Body of pancreas (tissue), 4 donors: ENCODE measurements around the gene CHRNG. TPM values are rescaled to one million over a fixed set of nuclear protein-coding genes. Genes with fewer than 3 reads are reported as not detected.

ENCODE experiments used
- ATAC-seq: fragments of 150-250 bp; one replicate; pipeline ENCODE4 v1.9.1; 2016
- DNase-seq, 4 donors: peaks; one replicate each; pipeline ENCODE4 v3.0.0-alpha.2; 2019
- H3K27ac ChIP-seq, 4 donors: fragments of 200-600 bp; sonication (generic); 1 replicate in 3 of 4; 2 replicates in 1 of 4; pipeline versions ENCODE4 v1.5.1 to v1.6.1; 2016 to 2019; ENCODE audit warnings: mild to moderate bottlenecking in 1 of 4, mixed read lengths in 1 of 4, moderate library complexity in 1 of 4
- H3K27me3 ChIP-seq, 2 donors: fragments of 200-600 bp; sonication (generic); one replicate each; pipeline ENCODE4 v1.6.0; 2016; ENCODE audit warnings: mild to moderate bottlenecking in 1 of 2
- H3K36me3 ChIP-seq, 2 donors: fragments of 200-600 bp; sonication (generic); replicated peaks in 1 of 2; 2 replicates each; pipeline ENCODE4 v1.5.1; 2016; ENCODE audit warnings: low read depth in 2 of 2; ENCODE audit not compliant: insufficient read depth in 1 of 2
- H3K4me1 ChIP-seq: fragments of 200-600 bp; sonication (generic); one replicate; pipeline ENCODE4 v1.6.0; 2016
- H3K4me3 ChIP-seq, 2 donors: fragments of 200-600 bp; sonication (generic); 1 replicate in 1 of 2; 2 replicates in 1 of 2; pipeline ENCODE4 v1.5.1; 2016 to 2019
- H3K9me3 ChIP-seq, 3 donors: fragments of 200-600 bp; sonication (generic); 1 replicate in 2 of 3; 2 replicates in 1 of 3; pipeline ENCODE4 v1.5.1; 2016
- POLR2A ChIP-seq, 3 donors: fragments of 450-650 bp; IDR thresholded peaks; one replicate each; pipeline ENCODE4 v1.6.1; 2016; ENCODE audit warnings: antibody characterized with exemption in 3 of 3, mild to moderate bottlenecking in 2 of 3
- WGBS, 2 donors: methylation state at CpG; one replicate each; pipeline ENCODE4 v1.1.5; 2017; 5-methylcytosine and 5-hydroxymethylcytosine counted together
- intact Hi-C: fragments of 100-400 bp; cut with DNase I; formaldehyde crosslinking; loops from one replicate; pipeline ENCODE4 v1.15.1; 2023
- total RNA-seq, 2 donors: library from RNA; depleted of rRNA; stranded (reverse); fragments of >200 nt; gene quantifications; one replicate each; pipeline ENCODE4 v1.1.0, GENCODE V29; 2016
- TF ChIP-seq, protein P1 (sequence below), 7 experiments: fragments of 450-650 bp in 4 of 7; fragments of 200-600 bp in 3 of 7; sonication (generic) in 3 of 7; IDR thresholded peaks; one replicate each; pipeline ENCODE4 v1.5.1; 2016 to 2019; ENCODE audit warnings: antibody characterized with exemption in 7 of 7

Gene CHRNG
- total RNA-seq, 2 donors from 2014 or later = not detected

DNA sequence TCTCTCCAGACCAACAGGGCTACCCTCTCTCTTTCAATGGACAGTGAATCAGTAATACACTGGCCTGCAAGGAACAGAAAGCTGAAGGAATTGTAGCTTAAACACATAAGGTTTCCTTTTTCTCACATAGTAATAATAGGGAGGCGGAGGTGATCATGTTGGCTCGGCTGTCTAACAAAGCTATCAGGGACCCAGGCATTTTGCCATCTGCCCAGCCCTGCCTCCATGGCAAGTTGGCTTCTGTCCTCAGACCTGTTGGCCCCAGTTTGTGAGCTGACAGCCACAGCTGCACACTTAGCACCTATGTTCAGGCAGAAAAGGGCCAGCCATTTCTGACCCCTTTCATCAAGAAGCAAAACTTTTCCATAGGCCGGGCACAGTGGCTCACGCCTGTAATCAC, 2.0 kb upstream of the CHRNG start:
- TF ChIP-seq, protein P1, sequence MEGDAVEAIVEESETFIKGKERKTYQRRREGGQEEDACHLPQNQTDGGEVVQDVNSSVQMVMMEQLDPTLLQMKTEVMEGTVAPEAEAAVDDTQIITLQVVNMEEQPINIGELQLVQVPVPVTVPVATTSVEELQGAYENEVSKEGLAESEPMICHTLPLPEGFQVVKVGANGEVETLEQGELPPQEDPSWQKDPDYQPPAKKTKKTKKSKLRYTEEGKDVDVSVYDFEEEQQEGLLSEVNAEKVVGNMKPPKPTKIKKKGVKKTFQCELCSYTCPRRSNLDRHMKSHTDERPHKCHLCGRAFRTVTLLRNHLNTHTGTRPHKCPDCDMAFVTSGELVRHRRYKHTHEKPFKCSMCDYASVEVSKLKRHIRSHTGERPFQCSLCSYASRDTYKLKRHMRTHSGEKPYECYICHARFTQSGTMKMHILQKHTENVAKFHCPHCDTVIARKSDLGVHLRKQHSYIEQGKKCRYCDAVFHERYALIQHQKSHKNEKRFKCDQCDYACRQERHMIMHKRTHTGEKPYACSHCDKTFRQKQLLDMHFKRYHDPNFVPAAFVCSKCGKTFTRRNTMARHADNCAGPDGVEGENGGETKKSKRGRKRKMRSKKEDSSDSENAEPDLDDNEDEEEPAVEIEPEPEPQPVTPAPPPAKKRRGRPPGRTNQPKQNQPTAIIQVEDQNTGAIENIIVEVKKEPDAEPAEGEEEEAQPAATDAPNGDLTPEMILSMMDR (IDR thresholded peaks at IDR 0.05) = no peak
- TF ChIP-seq POLR2A (IDR thresholded peaks at IDR 0.05) = no peak
- Histone ChIP-seq H3K27me3 (no peaks in the 10 kb centered on the region), H3K27ac (peak overlapping the region in 2 of 4 donors; percentile 20 to 23), H3K9me3 (no peaks in the 10 kb centered on the region), H3K4me1 (peaks cover 10% of the 10 kb centered on the region), H3K36me3 (no peaks in the 10 kb centered on the region), H3K4me3 (no peak overlapping the region)
- ATAC-seq (peak; percentile 84), DNase-seq (peak; percentile 84 to 94 (median 89))
- 27 to 45% methylated on average over 4 of the region's 4 CpGs for WGBS, 2 donors
- intact Hi-C loops = no loop called here

DNA sequence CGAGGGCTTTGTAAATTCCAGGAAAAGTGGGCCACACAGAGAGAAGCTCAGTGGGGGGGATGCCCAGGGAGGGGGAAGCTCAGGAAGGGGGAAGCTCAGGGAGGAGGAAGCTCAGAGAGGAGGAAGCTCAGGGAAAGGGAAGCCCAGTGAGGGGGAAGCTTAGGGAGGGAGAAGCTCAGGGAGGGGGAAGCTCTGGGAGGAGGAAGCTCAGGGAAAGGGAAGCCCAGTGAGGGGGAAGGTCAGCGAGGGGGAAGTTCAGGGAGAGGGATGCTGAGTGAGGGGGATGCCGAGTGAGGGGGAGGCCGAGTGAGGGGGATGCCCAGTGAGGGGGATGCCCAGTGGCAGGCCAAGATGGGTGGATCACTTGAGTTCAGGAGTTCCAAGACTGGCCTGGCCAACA, 821 bp upstream of the CHRNG start:
- DNase-seq (no peak), ATAC-seq (no peak)
- Histone ChIP-seq H3K27me3 (no peaks in the 10 kb centered on the region), H3K27ac (no peak overlapping the region), H3K4me3 (no peak overlapping the region), H3K4me1 (peaks cover 10% of the 10 kb centered on the region), H3K9me3 (no peaks in the 10 kb centered on the region), H3K36me3 (no peaks in the 10 kb centered on the region)
- TF ChIP-seq, protein P1 (IDR thresholded peaks at IDR 0.05) = no peak
- intact Hi-C loops = no loop called here
- WGBS, 2 donors = 47 to 49% methylated on average over 3 to 4 of the region's 4 CpGs

DNA sequence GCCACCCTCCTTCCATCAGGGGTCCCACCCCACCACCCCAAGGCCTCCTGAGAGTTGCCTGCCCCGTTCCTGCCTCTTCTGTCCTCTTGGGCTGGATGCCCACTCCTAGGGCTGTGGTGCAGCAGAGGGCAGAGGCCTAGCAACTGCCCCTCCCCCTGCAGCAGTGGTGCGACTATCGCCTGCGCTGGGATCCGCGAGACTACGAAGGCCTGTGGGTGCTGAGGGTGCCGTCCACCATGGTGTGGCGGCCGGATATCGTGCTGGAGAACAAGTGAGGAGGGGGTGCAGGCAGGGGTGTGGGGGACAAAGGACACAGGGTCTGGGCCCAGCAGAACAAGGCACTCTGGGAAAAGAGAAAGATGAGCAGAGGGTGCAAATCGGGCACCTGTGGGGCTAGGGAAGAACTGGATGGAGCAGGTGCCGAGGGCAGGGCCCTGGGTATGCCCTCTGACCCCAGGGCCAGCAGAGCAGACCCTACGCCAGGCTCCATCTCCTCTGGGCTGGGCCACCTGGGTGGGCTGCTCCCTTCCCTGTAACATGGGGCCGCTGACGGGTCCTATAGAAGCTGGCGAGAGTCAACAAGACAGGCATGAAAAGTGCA, 1.0 kb downstream of the CHRNG start:
- no peak for DNase-seq
- H3K9me3 ChIP-seq = no peaks in the 10 kb centered on the region
- WGBS, 2 donors = 73 to 75% methylated on average over 17 of the region's 17 CpGs
- peaks cover 10% of the 10 kb centered on the region for H3K4me1 ChIP-seq
- H3K4me3 ChIP-seq = no peak overlapping the region
- ATAC-seq = no peak
- H3K27ac ChIP-seq = no peak overlapping the region
- H3K36me3 ChIP-seq = no peaks in the 10 kb centered on the region
- TF ChIP-seq, protein P1 (IDR thresholded peaks at IDR 0.05) = no peak
- TF ChIP-seq POLR2A (IDR thresholded peaks at IDR 0.05) = no peak
- H3K27me3 ChIP-seq = no peaks in the 10 kb centered on the region
- intact Hi-C loops = no loop called here

DNA sequence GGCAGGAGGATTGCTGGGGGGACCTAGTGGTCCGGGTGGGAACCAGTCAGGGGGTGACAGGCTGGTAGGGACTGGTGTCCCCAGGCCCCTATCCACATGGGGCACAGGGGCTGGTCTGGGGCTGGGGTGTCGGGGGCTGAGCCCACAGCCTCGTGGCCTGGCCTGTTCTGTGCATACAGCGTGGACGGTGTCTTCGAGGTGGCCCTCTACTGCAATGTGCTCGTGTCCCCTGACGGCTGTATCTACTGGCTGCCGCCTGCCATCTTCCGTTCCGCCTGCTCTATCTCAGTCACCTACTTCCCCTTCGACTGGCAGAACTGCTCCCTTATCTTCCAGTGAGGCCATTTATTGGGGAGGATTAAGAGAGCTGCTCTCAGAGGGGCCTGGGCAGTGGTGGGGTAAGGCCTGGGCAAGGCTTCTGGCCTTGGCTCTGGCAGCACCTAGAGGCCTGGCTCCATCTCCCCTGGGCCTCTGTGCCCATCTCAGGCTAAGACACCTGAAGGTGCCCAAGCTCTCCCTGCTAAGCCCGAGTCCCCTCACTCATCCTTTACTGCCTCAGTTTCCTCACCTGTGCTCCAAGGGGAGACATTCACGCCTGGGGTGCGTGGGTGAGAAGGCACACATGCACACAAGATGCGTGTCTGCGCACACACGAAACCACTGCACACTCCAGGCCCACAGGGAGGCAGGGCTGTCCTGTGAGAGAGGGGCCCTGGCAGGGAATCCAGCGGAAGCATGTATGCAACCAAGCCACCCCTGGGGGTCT, 1.9 kb downstream of the CHRNG start:
- TF ChIP-seq, protein P1 (IDR thresholded peaks at IDR 0.05) = no peak
- no peak for TF ChIP-seq POLR2A (IDR thresholded peaks at IDR 0.05)
- intact Hi-C loops = no loop called here
- H3K4me3 ChIP-seq = no peak overlapping the region
- DNase-seq (no peak), ATAC-seq (no peak)
- H3K27ac ChIP-seq = no peak overlapping the region
- H3K4me1 ChIP-seq = peaks cover 10% of the 10 kb centered on the region
- WGBS, 2 donors = 68% methylated on average over 17 to 18 of the region's 19 CpGs
- no peaks in the 10 kb centered on the region for H3K9me3 ChIP-seq
- no peaks in the 10 kb centered on the region for H3K36me3 ChIP-seq
- H3K27me3 ChIP-seq = no peaks in the 10 kb centered on the region
